HepG2 (cell line): ENCODE measurements around the gene C1QL4. TPM values are rescaled to one million over a fixed set of nuclear protein-coding genes. Genes with fewer than 3 reads are reported as not detected.

Experiments
- ATAC-seq: fragments of 200-7000 bp; cut with Tn5 transposase; 3 replicates; pipeline ENCODE4 v1.9.1; 2020; ENCODE audit warnings: mild to moderate bottlenecking, moderate library complexity
- BruUV-seq: library from RNA; stranded (reverse); fragments of 400-500 nt; replicated peaks from 2 replicates; lab custom pipeline; 2021; lab: Mats Ljungman, UMichigan
- CTCF ChIA-PET: fragments of 300-600 bp; formaldehyde crosslinking; extraction: SDS; loops from one replicate; lab custom pipeline; 2021; ENCODE audit warnings: low total read pairs, inconsistent platforms, low intra/inter-chr PET ratio; lab: Yijun Ruan, JAX
- POLR2A ChIA-PET: fragments of 350-600 bp; sonication (Branson Sonifier 250); formaldehyde crosslinking; loops from one replicate; lab custom pipeline; 2020; ENCODE audit warnings: antibody characterized with exemption, inconsistent platforms; lab: Yijun Ruan, JAX
- DNase-seq: peaks from one replicate; pipeline ENCODE4 v3.0.0-alpha.2; 2015; ENCODE audit warnings: low spot score
- FAIRE-seq: peaks from 3 replicates; lab custom pipeline; 2011; peaks lifted over from hg19 to GRCh38; lab: Jason Lieb, UNC
- H2AFZ ChIP-seq: one replicate; pipeline ENCODE4 v1.6.1; 2011; ENCODE audit warnings: low read length, inconsistent platforms
- H3K27ac ChIP-seq: fragments of 300-600 bp; 3 replicates; pipeline ENCODE4 v1.8.0; 2011; ENCODE audit warnings: mixed run types, mild to moderate bottlenecking, mixed read lengths, low read length, inconsistent platforms; ENCODE audit not compliant: insufficient read depth; ENCODE audit errors: extremely low read length
- H3K27me3 ChIP-seq, 2 experiments: fragments of 200-600 bp in 1 of 2; 2 replicates in 1 of 2; 3 replicates in 1 of 2; pipeline versions ENCODE4 v1.6.0 to v1.8.0; 2011; ENCODE audit warnings: low read length in 2 of 2, mild to moderate bottlenecking in 2 of 2, moderate library complexity in 2 of 2, inconsistent platforms in 1 of 2; ENCODE audit not compliant: insufficient read depth in 2 of 2, control insufficient read depth in 1 of 2
- H3K36me3 ChIP-seq, 2 experiments: fragments of 200-600 bp in 1 of 2; replicated peaks in 1 of 2; 2 replicates in 1 of 2; 3 replicates in 1 of 2; pipeline versions ENCODE4 v1.5.1 to v1.8.0; 2011; ENCODE audit warnings: low read length in 2 of 2, inconsistent platforms in 1 of 2; ENCODE audit not compliant: insufficient read depth in 2 of 2, control insufficient read depth in 1 of 2
- H3K4me1 ChIP-seq: 2 replicates; pipeline ENCODE4 v1.5.1; 2012; ENCODE audit warnings: low read length, inconsistent platforms; ENCODE audit not compliant: insufficient read depth
- H3K4me2 ChIP-seq: 2 replicates; pipeline ENCODE4 v1.6.0; 2011; ENCODE audit warnings: low read depth, low read length, inconsistent platforms
- H3K4me3 ChIP-seq, 3 experiments: fragments of 200-600 bp in 1 of 3; sonication (generic), shearing (Covaris generic) in 1 of 3; replicated peaks in 1 of 3; 2 replicates each; pipeline ENCODE4 v1.5.1; 2011 to 2016; ENCODE audit warnings: low read length in 3 of 3, inconsistent platforms in 2 of 3, low read depth in 2 of 3, mild to moderate bottlenecking in 2 of 3, control low read depth in 1 of 3, mixed read lengths in 1 of 3; ENCODE audit not compliant: insufficient read depth in 1 of 3
- H3K79me2 ChIP-seq: one replicate; pipeline ENCODE4 v1.6.1; 2011; ENCODE audit warnings: low read length, inconsistent platforms; ENCODE audit not compliant: insufficient read depth
- H3K9ac ChIP-seq: 2 replicates; pipeline ENCODE4 v1.6.0; 2011; ENCODE audit warnings: mild to moderate bottlenecking, low read depth, low read length, inconsistent platforms; ENCODE audit not compliant: insufficient read depth
- H3K9me3 ChIP-seq: 2 replicates; pipeline ENCODE4 v1.5.1; 2012; ENCODE audit warnings: mild to moderate bottlenecking, low read length
- H4K20me1 ChIP-seq: 2 replicates; pipeline ENCODE4 v1.6.0; 2011; ENCODE audit warnings: inconsistent platforms, mild to moderate bottlenecking, low read length, moderate library complexity; ENCODE audit not compliant: insufficient read depth
- AKAP8 ChIP-seq: sonication (generic); formaldehyde crosslinking; IDR thresholded peaks from 2 replicates; pipeline ENCODE4 v1.5.1; 2020; ENCODE audit warnings: mild to moderate bottlenecking, missing genetic modification reagents
- ATF7-NPFF ChIP-seq: sonication (generic); formaldehyde crosslinking; IDR thresholded peaks from 2 replicates; pipeline ENCODE4 v1.8.1; 2023; ENCODE audit warnings: mild to moderate bottlenecking, low read depth, missing genetic modification reagents, moderate library complexity
- CC2D1A ChIP-seq: sonication (generic); formaldehyde crosslinking; IDR thresholded peaks from 2 replicates; pipeline ENCODE4 v1.8.1; 2023; ENCODE audit warnings: mild to moderate bottlenecking, missing genetic modification reagents
- EED ChIP-seq: sonication (generic); formaldehyde crosslinking; IDR thresholded peaks from 2 replicates; pipeline ENCODE4 v1.5.0; 2020; ENCODE audit warnings: mild to moderate bottlenecking, missing genetic modification reagents
- EZH2 ChIP-seq: conservative IDR thresholded peaks from 2 replicates; pipeline ENCODE4 v1.6.1; 2012; ENCODE audit warnings: mild to moderate bottlenecking, low read depth, low read length, moderate library complexity
- FLYWCH1 ChIP-seq: sonication (generic); formaldehyde crosslinking; IDR thresholded peaks from 2 replicates; pipeline ENCODE4 v1.8.1; 2023; ENCODE audit warnings: mild to moderate bottlenecking, missing genetic modification reagents
- HMG20B ChIP-seq: conservative IDR thresholded peaks from 2 replicates; pipeline ENCODE4 v1.6.1; 2016; ENCODE audit warnings: missing genetic modification reagents, missing compliant biosample characterization
- HOXD1 ChIP-seq: sonication (generic); formaldehyde crosslinking; IDR thresholded peaks from 2 replicates; pipeline ENCODE4 v1.5.0; 2020; ENCODE audit warnings: missing genetic modification reagents
- ONECUT2 ChIP-seq: sonication (generic); formaldehyde crosslinking; IDR thresholded peaks from 2 replicates; pipeline ENCODE4 v1.4.0; 2020; ENCODE audit warnings: missing genetic modification reagents
- RAD21 ChIP-seq: fragments of 450-650 bp; formaldehyde crosslinking; IDR thresholded peaks from 2 replicates; pipeline ENCODE4 v1.5.0; 2020; ENCODE audit warnings: mild to moderate bottlenecking
- RELA ChIP-seq: sonication (generic); formaldehyde crosslinking; IDR thresholded peaks from 2 replicates; pipeline ENCODE4 v1.4.0; 2020; ENCODE audit warnings: missing genetic modification reagents
- SMAD3 ChIP-seq: sonication (generic); formaldehyde crosslinking; IDR thresholded peaks from 2 replicates; pipeline ENCODE4 v1.4.0; 2020; ENCODE audit warnings: missing genetic modification reagents
- ZBTB20 ChIP-seq: sonication (generic); formaldehyde crosslinking; IDR thresholded peaks from 2 replicates; pipeline ENCODE4 v1.8.1; 2023; ENCODE audit warnings: missing genetic modification reagents, low read depth, mild to moderate bottlenecking, borderline replicate concordance
- ZFP36L1 ChIP-seq: sonication (generic); formaldehyde crosslinking; IDR thresholded peaks from 2 replicates; pipeline ENCODE4 v1.8.0; 2022; ENCODE audit warnings: mild to moderate bottlenecking, missing genetic modification reagents, moderate library complexity
- ZNF274 ChIP-seq: sonication (generic); formaldehyde crosslinking; IDR thresholded peaks from 2 replicates; pipeline ENCODE4 v1.5.1; 2020; ENCODE audit warnings: mild to moderate bottlenecking, missing genetic modification reagents
- ZNF446 ChIP-seq: sonication (generic); formaldehyde crosslinking; IDR thresholded peaks from 2 replicates; pipeline ENCODE4 v1.5.0; 2020; ENCODE audit warnings: mild to moderate bottlenecking, missing genetic modification reagents
- ZNF468 ChIP-seq: sonication (generic); formaldehyde crosslinking; IDR thresholded peaks from 2 replicates; pipeline ENCODE4 v1.8.0; 2022; ENCODE audit warnings: mild to moderate bottlenecking, moderate library complexity, missing genetic modification reagents
- ZNF777 ChIP-seq: sonication (generic); formaldehyde crosslinking; IDR thresholded peaks from 2 replicates; pipeline ENCODE4 v1.4.0; 2020; ENCODE audit warnings: missing genetic modification reagents
- WGBS: methylation state at CpG from one replicate; pipeline ENCODE4 v1.1.6; 2017; ENCODE audit warnings: low lambda C conversion rate; 5-methylcytosine and 5-hydroxymethylcytosine counted together
- in situ Hi-C: cut with HindIII; loops from 2 replicates; pipeline ENCODE4 v1.10.0; 2017; ENCODE audit warnings: low pct_unique_long_range_greater_than_20kb; ENCODE audit not compliant: extremely low pct_ligation_motif_present
- intact Hi-C: fragments of 100-400 bp; cut with micrococcal nuclease; formaldehyde crosslinking; loops from one replicate; pipeline ENCODE4 v1.10.0; 2022; ENCODE audit not compliant: unreplicated experiment
- polyA plus RNA-seq, 8 experiments: library from polyadenylated mRNA; depleted of rRNA in 3 of 8; stranded (reverse) in 7 of 8; unstranded in 1 of 8; fragments of >200 nt; fragmentation: Illumina TruSeq in 4 of 8; extraction: Trizol in 4 of 8; gene quantifications; 2 replicates each; pipeline versions ENCODE4 v1.2.1 to v1.2.3, GENCODE V29; 2011 to 2016; ENCODE audit warnings: low read depth in 4 of 8, missing spikeins in 1 of 8, mixed read lengths in 1 of 8; ENCODE audit not compliant: insufficient read depth in 1 of 8
- total RNA-seq, 5 experiments: library from RNA; depleted of rRNA; stranded (reverse); fragments of >200 nt; fragmentation: Illumina TruSeq; extraction: Trizol; gene quantifications; 2 replicates each; pipeline ENCODE4 v1.2.3, GENCODE V29; 2016; ENCODE audit warnings: low read depth in 1 of 5
- TF ChIP-seq, protein P1 (sequence below), 2 experiments: fragments of 450-650 bp in 1 of 2; sonication (generic) in 1 of 2; formaldehyde crosslinking; IDR thresholded peaks; 2 replicates each; pipeline versions ENCODE4 v1.5.0 to v1.8.0; 2020 to 2022; ENCODE audit warnings: mild to moderate bottlenecking in 1 of 2, missing genetic modification reagents in 1 of 2
- TF ChIP-seq, protein P2 (sequence below): sonication (generic); formaldehyde crosslinking; IDR thresholded peaks from 2 replicates; pipeline ENCODE4 v1.4.0; 2020; ENCODE audit warnings: missing genetic modification reagents
- TF ChIP-seq, protein P3 (sequence below): sonication (generic); formaldehyde crosslinking; IDR thresholded peaks from 2 replicates; pipeline ENCODE4 v1.4.0; 2020; ENCODE audit warnings: low read depth, mild to moderate bottlenecking, missing genetic modification reagents

Gene C1QL4
- total and polyA plus RNA-seq, 2 of the 13 experiments (the other 11 are each of a cell fraction or from before 2014, with no cell fraction given): 0.03 TPM; not detected in 1

DNA sequence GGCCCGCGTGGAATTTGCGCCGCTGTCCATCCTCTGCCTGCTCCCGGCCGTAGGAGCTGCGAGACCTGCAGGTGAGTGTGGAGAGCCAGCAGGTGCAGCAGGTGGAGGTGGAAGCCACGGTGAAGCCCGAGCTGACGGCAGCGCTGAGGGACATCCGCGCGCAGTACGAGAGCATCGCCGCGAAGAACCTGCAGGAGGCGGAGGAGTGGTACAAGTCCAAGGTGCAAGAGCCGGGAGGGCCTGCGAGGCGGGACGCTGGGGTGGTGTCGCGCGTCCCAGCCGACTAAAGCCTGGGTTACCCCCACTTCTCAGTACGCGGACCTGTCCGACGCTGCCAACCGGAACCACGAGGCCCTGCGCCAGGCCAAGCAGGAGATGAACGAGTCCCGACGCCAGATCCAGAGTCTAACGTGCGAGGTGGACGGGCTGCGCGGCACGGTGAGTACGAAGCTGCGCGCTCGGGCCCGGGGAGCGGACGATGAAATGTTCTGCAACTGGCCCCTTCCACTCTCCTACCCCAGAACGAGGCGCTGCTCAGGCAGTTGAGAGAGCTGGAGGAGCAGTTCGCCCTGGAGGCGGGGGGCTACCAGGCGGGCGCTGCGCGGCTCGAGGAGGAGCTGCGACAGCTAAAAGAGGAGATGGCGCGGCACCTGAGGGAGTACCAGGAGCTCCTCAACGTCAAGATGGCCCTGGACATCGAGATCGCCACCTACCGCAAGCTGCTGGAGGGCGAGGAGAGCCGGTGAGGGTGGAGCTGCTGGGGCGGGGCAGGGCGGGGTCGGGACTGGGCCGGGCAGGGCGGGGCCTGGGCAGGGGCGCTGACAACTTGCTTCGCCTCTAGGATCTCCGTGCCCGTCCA is 39.9 kb downstream of the C1QL4 start:
- ChIA-PET POLR2A (interaction anchor here (0.6 to 1.2 kb wide), 2 partner anchors 31 to 496 kb away, joined by 4 to 11 read pairs; no protein-coding TSS in a partner anchor), CTCF (interaction anchor here (1.0 to 1.4 kb wide), 5 partner anchors 9 to 217 kb away, joined by 3 to 4 read pairs (median 3); no protein-coding TSS in a partner anchor)
- Histone ChIP-seq H3K27ac (no peak overlapping the region), H3K4me1 (peaks cover 10% of the 10 kb centered on the region), H3K36me3 (no peaks in the 10 kb centered on the region), H3K9me3 (no peaks in the 10 kb centered on the region), H2AFZ (no peak overlapping the region), H3K9ac (no peak overlapping the region), H4K20me1 (no peaks in the 10 kb centered on the region), H3K4me2 (peak overlapping the region; percentile 80), H3K79me2 (no peaks in the 10 kb centered on the region), H3K27me3 (peaks cover 15 to 63% of the 10 kb centered on the region in 2 experiments), H3K4me3 (peak overlapping the region; percentile 37 to 71 (median 37); a peak in 5 of 6 replicates)
- in situ Hi-C loops: no loop called here
- 14% methylated on average over 19 of the region's 77 CpGs for WGBS
- ATAC-seq (peak; percentile 67), FAIRE-seq (no peak), DNase-seq (peak; percentile 48)
- intact Hi-C loops: no loop called here
- BruUV-seq: no TSS peak
- TF ChIP-seq ZNF446 (no peak), ZNF274 (CRISPR knock-in tag) (0 out of 2 replicates have a peak, but pooled peaks have one; percentile 49), RELA (CRISPR knock-in tag) (no peak), CC2D1A (no peak), ATF7-NPFF (no peak), EZH2 (0 out of 2 replicates have a peak, but pooled peaks have one; percentile 76), AKAP8 (no peak), FLYWCH1 (CRISPR knock-in tag) (no peak), ZBTB20 (CRISPR knock-in tag) (no peak), HMG20B (no peak), ONECUT2 (CRISPR knock-in tag) (no peak), SMAD3 (CRISPR knock-in tag) (no peak), EED (CRISPR knock-in tag) (peak; percentile 75; the same call in 1 of the 2 replicates), ZNF468 (no peak), ZNF777 (CRISPR knock-in tag) (peak; percentile 38; the same call in 1 of the 2 replicates), RAD21 (CRISPR knock-in tag) (no peak), HOXD1 (CRISPR knock-in tag) (0 out of 2 replicates have a peak, but pooled peaks have one; percentile 40), ZFP36L1 (CRISPR knock-in tag) (no peak)
- TF ChIP-seq, protein P1, sequence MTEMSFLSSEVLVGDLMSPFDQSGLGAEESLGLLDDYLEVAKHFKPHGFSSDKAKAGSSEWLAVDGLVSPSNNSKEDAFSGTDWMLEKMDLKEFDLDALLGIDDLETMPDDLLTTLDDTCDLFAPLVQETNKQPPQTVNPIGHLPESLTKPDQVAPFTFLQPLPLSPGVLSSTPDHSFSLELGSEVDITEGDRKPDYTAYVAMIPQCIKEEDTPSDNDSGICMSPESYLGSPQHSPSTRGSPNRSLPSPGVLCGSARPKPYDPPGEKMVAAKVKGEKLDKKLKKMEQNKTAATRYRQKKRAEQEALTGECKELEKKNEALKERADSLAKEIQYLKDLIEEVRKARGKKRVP (CRISPR knock-in tag; IDR thresholded peaks at IDR 0.05): no peak
- TF ChIP-seq, protein P2, sequence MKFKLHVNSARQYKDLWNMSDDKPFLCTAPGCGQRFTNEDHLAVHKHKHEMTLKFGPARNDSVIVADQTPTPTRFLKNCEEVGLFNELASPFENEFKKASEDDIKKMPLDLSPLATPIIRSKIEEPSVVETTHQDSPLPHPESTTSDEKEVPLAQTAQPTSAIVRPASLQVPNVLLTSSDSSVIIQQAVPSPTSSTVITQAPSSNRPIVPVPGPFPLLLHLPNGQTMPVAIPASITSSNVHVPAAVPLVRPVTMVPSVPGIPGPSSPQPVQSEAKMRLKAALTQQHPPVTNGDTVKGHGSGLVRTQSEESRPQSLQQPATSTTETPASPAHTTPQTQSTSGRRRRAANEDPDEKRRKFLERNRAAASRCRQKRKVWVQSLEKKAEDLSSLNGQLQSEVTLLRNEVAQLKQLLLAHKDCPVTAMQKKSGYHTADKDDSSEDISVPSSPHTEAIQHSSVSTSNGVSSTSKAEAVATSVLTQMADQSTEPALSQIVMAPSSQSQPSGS (CRISPR knock-in tag): no peak
- TF ChIP-seq, protein P3, sequence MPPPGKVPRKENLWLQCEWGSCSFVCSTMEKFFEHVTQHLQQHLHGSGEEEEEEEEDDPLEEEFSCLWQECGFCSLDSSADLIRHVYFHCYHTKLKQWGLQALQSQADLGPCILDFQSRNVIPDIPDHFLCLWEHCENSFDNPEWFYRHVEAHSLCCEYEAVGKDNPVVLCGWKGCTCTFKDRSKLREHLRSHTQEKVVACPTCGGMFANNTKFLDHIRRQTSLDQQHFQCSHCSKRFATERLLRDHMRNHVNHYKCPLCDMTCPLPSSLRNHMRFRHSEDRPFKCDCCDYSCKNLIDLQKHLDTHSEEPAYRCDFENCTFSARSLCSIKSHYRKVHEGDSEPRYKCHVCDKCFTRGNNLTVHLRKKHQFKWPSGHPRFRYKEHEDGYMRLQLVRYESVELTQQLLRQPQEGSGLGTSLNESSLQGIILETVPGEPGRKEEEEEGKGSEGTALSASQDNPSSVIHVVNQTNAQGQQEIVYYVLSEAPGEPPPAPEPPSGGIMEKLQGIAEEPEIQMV (CRISPR knock-in tag): no peak
